ENCODE data around the gene MYO19. TPM values are rescaled to one million over a fixed set of nuclear protein-coding genes. Genes with fewer than 3 reads are reported as not detected.
"Not testable (repeated sequence)": the region's sequence is repeated elsewhere in the genome, so short reads cannot be mapped to it uniquely, and the experiment has no call there.

Gene MYO19
- total and polyA plus RNA-seq, 2 of the 4 experiments (the other 2 are of a cell fraction), result 35.8 to 55.6 TPM

GRCh38 chr17:36484021-36484420, 50.6 kb downstream of the MYO19 start:
- H3K4ac ChIP-seq (ENCODE audit: low read depth, low read length); H4K20me1 ChIP-seq (ENCODE audit: insufficient read depth, low read length); H3K36me3 ChIP-seq (ENCODE audit: control insufficient read depth, insufficient read depth, low read length); H2BK5ac ChIP-seq (ENCODE audit: low read depth, low read length, poor library complexity, severe bottlenecking); H3K14ac ChIP-seq (replicated peaks; ENCODE audit: low read depth, low read length); intact Hi-C loops (cut with micrococcal nuclease); DNase-seq; H3K18ac ChIP-seq (ENCODE audit: low read depth, low read length); ATAC-seq (ENCODE audit: low read depth); H2AFZ ChIP-seq (replicated peaks; ENCODE audit: low read length, poor library complexity); H4K5ac ChIP-seq (ENCODE audit: low read depth, low read length); H2AK5ac ChIP-seq (ENCODE audit: low read depth, low read length); POLR2A ChIA-PET (ENCODE audit: unreplicated experiment); H3K9me3 ChIP-seq (ENCODE audit: control insufficient read depth, insufficient read depth, low read length); H4K8ac ChIP-seq (ENCODE audit: low read depth in 2 of 2, low read length in 2 of 2); H3K9me1 ChIP-seq (ENCODE audit: insufficient read depth, low read length); H2BK20ac ChIP-seq (ENCODE audit: low read depth, low read length); H2BK120ac ChIP-seq (ENCODE audit: low read depth, low read length); H3K9ac ChIP-seq (ENCODE audit: low read depth, low read length); H3K4me2 ChIP-seq (ENCODE audit: low read depth, low read length); H3K4me3 ChIP-seq (ENCODE audit: insufficient read depth, low read depth, low read length); H2BK15ac ChIP-seq (ENCODE audit: low read depth, low read length); in situ Hi-C loops (cut with MboI; ENCODE audit: low sequenced_read_pairs); H3K4me1 ChIP-seq (ENCODE audit: control insufficient read depth, insufficient read depth, low read length); H2AK9ac ChIP-seq (replicated peaks; ENCODE audit: low read depth, low read length, poor library complexity); H3K27ac ChIP-seq (ENCODE audit: insufficient read depth, low read length); H3K23ac ChIP-seq (ENCODE audit: low read depth, low read length); H3K56ac ChIP-seq (ENCODE audit: extremely low read depth, insufficient read depth, low read length); H3K27me3 ChIP-seq (ENCODE audit: control insufficient read depth, insufficient read depth, low read length); BruUV-seq (replicated peaks); H4K91ac ChIP-seq (ENCODE audit: insufficient read depth, low read depth, low read length); dilution Hi-C loops (cut with HindIII; ENCODE audit: low sequenced_read_pairs, unreplicated experiment): not testable (repeated sequence)
- CTCF ChIA-PET, result interaction anchor here (0.8 to 1.0 kb wide), 3 partner anchors 11 to 1349 kb away, joined by 3 to 4 read pairs (median 3); no protein-coding TSS in a partner anchor
- H3K79me1 ChIP-seq (ENCODE audit: low read depth in 1 of 2, low read length in 2 of 2), result peaks cover 8 to 17% of the 10 kb centered on the region in 2 experiments; a peak in 2 of 4 replicates
- WGBS, 2 experiments (ENCODE audit: extremely low coverage in 2 of 2, insufficient read length in 1 of 2), result 60% methylated on average over 1 of the region's 7 CpGs; no CpG with 5 or more reads in 1 of the 2 experiments

All from IMR-90 (cell line).